ENCODE measurements around the gene KLF4.

DNA sequence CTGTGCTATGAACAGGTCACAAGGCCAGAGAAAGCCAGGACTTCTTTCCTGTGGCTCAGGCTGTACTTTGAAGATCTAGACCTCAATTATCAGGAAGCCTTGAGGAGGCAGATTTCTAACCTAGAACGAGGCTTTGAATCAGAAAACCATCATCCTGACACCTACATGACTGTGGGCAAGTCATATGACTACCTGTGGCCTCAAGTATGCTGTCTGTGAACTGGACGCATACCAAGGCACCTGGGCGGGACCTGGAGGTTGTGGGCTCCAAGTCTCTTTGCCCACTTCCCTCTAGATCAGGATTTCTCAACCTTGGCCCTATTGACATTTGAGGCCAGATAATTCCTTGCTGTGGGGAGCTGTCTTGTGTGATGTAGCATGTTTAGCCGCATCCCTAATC is 42.5 kb downstream of the KLF4 start:
- TF ChIP-seq, protein P1, sequence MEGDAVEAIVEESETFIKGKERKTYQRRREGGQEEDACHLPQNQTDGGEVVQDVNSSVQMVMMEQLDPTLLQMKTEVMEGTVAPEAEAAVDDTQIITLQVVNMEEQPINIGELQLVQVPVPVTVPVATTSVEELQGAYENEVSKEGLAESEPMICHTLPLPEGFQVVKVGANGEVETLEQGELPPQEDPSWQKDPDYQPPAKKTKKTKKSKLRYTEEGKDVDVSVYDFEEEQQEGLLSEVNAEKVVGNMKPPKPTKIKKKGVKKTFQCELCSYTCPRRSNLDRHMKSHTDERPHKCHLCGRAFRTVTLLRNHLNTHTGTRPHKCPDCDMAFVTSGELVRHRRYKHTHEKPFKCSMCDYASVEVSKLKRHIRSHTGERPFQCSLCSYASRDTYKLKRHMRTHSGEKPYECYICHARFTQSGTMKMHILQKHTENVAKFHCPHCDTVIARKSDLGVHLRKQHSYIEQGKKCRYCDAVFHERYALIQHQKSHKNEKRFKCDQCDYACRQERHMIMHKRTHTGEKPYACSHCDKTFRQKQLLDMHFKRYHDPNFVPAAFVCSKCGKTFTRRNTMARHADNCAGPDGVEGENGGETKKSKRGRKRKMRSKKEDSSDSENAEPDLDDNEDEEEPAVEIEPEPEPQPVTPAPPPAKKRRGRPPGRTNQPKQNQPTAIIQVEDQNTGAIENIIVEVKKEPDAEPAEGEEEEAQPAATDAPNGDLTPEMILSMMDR (IDR thresholded peaks at IDR 0.05): no peak
- TF ChIP-seq POLR2A (IDR thresholded peaks at IDR 0.05): no peak

All from testis (tissue), 2 donors.